NCI-H524 (cell line): ENCODE measurements around the gene MUC4.
"Not testable (repeated sequence)": the region's sequence is repeated elsewhere in the genome, so short reads cannot be mapped to it uniquely, and the experiment has no call there.

ENCODE experiments used
- DNase-seq, 2 experiments: peaks; one replicate each; lab custom pipeline; 2025; lab: John Stamatoyannopoulos, UW

The MUC4 gene

DNA sequence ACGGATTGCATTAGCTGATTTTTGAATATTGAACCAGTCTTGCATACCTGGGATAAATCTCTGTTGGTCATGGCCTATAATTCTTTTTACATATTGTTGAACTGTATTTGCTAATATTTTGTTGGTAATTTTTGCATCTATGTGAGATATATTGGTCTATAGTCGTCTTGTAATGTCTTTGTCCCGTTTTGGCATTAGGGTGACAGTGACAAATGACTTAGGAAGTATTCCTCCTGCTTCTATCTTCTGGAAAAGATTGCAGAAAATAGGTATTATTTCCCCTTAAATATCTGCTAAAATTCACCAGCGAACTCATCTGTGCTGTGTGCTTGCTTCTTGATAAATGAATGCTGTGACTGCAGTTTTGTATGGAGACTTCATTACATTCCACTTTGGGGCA, 67.3 kb downstream of the MUC4 start:
- no peak for DNase-seq

DNA sequence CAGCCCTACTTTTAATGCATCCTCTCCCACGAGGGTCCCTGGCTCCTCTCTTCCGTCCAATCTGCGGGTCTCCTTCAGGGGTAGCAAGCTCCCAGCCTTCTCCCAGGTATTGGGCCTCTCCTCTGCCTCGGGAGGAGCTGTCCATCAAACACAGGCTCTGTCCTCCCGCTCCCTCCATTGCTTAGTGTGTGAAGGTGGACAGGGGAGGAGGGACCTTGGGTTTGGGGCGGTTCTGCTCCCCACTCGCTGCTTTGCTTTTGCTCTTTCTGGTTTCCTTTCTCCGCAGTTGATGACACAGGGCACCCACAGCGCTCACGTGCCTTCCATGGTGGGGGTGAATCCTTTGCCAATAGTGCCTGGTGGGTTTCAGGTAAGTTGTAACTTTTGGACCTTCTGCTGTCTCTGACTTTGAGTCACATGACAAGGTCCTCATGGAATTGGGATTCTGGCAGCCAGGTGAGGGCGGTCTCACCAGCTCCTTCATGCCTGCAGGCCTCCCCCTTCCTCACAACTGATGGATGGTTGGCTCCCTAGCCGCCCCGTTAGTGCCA, 72.1 kb downstream of the MUC4 start:
- no peak for DNase-seq

DNA sequence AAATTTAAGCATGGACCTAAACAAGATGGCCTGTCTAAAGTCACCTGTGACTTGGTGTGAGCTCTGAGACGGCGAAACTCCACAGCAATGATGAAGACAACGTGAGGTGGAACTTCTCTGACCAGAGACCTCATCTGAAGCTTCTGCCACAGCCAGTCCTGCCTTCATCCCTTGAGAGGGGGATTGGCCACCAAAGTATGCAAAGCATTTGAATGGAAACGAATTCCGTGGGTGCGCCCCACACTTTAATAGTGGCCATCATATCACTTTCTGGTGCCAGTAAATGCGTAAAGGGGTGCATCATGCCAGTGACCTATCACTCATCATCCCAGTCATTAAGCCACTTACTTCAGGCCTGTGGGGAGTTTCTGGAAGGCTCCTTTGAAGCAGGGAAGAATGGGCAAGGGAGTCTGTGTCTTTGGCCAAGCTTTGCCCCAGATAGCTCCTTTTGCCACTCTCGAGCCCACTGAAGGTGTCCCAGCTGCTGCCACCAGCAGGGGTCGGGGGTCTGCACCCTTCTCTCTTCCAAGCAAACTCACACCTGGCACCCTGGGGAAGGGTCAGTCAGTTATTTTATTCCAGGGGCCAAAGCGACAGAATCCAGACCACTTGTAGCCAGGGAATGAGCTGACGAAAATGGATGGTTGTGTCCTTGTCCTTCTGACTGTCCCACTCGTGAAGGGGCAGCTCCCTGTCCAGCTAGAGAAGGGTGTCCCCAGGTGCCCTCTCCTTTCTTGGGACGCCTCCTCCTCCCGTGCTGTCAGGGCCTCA, 73.3 kb downstream of the MUC4 start:
- no peak for DNase-seq

DNA sequence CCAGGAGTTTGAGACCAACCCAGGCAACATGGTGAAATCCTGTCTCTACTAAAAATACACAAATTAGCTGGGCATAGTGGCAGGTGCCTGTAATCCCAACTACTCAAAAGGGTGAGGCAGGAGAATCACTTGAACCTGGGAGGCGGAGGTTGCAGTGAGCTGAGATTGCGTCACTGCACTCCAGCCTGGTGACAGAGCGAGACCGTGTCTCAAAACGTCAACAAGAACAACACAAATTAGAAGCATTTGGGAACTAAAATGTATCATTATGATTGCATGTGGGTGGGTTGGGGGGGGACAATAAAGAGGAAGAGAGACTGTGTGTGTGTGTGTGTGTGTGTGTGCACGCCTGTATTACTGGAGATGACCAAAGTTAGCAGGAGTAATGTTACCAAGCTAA, 73.9 kb downstream of the MUC4 start:
- DNase-seq: not testable (repeated sequence)

DNA sequence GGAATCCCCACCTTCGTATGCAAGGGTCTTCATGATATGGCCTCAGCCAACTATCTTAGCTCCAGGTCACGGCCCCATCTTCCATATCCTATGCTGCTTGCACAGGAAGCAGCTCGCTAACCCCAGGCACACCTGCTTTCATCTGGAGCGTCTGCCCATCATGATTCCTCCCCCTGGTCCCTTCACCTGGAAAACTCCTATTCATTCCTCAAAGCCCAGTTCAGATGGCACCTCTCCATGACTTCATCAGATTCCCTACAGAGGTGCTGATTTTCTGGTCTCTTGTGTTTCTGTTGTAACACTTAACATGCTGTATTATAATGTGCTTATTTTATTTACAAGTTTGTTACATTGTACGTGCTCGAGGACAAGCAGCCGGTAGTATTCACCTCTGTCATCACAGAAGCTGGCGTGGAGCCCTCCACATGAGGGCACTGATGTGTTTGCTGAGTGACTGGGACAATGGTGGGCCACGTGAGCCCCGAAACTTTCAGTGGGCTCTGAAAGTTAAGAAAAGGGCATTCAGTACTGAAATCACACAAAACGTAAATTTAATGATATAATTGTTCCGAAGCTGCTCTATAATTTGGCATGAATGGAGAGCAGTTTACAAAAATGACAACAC, 74.8 kb downstream of the MUC4 start:
- no peak for DNase-seq

DNA sequence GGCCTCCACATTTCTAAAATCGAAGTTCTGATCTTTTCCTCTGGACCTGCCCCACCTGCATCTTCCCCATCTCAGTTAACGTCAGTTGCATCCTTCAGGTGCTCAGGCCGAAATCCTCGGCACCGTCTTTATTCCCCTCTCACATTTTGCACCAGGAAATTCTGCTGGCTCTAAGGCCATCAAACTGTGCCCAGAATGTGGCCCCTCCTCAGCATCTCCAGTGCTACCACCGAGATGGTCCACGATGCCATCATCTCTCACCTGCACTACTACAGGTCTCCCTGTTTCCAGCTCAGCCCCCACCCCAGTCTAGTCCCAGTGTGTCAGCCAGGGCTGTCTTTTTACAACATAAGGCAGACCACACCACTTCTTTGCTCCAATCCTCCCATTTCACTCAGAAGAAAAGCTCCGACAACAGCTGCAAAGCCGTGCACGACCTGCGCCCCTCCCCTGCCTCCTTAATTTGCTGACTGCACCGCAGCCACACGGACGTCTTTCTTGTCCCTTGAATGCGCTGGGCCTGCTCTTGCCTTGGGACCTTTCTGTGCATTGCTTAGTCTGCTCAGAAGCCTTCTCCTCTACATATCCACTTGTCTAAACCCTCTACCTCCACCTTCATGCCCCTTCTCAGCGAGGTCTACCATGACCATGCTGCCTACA, 76.6 kb downstream of the MUC4 start:
- no peak for DNase-seq

DNA sequence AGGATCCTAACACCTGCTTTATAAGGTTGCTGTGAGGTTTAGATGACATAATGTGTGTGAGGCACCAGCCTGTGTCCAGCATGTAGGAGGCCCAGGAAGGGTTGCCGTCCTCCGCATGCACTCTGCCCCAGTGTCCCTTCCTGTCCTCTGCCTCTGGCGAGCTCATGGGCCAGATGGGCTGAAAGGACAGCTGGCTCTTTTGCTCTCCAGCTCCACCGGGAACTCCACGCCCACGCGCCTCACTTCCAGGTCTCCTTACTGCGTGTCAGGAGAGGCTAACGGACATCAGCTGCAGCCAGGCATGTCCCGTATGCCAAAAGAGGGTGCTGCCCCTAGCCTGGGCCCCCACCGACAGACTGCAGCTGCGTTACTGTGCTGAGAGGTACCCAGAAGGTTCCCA, 78.8 kb downstream of the MUC4 start:
- no peak for DNase-seq

DNA sequence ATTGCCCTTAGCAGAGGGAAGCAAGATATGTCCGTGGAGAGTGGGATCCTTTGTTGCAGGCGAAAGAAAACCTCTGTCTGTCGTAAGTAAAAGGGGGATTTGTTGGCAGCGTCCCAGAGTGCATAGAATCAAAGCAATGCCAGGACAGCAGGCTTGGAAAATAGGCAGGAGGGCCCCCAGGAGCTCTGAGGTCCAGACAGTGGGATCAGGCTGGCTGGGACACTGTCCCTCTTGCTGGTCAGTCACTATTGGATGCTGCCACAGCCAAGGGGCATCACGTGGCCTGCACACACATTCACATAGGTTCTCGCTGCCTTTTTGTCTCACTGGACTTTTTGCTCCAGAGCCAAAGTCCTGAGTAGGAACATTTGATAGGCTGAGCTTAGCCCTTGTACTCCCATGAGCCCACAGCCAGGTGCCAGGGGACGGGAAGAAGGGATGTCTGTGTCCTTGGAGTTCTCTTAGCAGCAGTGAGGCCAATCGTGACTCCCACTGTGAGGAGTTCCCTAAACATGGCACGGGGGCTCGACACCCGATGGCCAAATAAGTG, 80.3 kb downstream of the MUC4 start:
- DNase-seq: no peak

DNA sequence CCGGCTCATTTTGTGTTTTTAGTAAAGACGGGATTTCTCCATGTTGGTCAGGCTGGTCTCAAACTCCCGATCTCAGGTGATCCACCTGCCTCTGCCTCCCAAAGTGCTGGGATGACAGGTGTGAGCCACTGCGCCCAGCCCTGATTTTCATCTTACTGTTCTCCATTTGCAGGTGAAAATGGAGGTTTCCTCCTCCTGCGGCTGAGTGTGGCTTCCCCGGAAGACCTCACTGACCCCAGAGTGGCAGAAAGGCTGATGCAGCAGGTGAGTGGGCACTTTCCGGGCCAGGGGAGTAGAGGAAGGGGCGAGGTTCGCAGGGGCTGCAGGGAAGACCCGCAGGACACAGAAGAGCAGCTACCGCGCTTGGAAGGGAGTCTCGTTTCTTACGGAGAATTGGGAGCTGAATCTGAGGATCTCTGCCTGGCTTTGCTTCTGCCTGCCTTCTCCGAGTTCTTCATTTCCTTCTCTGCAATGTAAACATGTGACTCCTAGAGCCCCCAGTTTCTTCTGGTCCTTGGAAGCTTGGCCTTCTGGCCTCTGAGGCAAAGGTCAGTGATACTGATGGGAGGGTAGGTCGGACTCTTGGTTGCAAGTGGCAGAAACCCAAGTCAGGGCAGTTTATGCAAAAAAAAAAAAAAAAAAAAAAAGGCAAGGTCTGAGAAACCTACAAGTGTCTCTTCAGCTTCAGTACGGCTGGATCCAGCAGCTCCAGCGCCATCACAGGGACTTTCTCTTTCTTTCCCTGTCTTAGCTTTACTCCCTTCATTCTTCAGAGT, 82.1 kb downstream of the MUC4 start:
- DNase-seq: no peak

DNA sequence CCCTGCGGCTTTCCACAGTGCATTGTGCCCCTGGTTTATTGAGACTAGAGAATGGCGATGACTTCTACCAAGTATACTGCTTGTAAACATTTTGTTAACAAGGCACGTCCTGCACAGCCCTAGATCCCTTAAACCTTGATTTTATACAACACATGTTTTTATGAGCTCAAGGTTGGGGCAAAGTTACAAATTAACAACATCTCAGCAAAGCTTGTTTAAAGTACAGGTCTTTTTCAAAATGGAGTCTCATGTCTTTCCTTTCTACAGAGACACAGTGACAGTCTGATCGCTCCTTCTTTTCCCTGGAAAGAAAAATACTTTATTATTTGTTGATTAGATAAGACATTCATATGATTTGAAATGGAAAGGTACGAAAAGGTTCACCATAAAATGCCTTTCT, 82.9 kb downstream of the MUC4 start:
- DNase-seq: not testable (repeated sequence)

DNA sequence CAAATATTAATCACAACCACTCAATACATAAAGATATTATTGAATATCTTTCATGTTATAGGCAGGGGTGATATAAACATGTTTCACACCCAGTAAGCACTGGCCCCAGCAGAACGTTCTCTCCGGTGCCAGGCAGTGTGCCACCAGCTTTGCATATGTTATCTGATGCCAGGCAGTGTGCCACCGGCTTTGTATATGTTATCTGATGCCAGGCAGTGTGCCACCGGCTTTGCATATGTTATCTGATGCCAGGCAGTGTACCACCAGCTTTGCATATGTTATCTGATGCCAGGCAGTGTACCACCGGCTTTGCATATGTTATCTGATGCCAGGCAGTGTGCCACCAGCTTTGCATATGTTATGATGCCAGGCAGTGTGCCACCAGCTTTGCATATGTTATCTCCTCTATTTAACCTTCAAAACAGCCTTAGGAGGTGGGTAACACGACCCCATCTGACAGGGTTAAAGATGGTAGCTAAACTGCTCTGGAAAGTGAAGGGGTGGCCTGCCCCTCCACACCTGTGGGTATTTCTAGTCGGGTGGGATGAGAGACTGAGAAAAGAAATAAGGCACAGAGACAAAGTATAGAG, 84.0 kb downstream of the MUC4 start:
- no peak for DNase-seq

DNA sequence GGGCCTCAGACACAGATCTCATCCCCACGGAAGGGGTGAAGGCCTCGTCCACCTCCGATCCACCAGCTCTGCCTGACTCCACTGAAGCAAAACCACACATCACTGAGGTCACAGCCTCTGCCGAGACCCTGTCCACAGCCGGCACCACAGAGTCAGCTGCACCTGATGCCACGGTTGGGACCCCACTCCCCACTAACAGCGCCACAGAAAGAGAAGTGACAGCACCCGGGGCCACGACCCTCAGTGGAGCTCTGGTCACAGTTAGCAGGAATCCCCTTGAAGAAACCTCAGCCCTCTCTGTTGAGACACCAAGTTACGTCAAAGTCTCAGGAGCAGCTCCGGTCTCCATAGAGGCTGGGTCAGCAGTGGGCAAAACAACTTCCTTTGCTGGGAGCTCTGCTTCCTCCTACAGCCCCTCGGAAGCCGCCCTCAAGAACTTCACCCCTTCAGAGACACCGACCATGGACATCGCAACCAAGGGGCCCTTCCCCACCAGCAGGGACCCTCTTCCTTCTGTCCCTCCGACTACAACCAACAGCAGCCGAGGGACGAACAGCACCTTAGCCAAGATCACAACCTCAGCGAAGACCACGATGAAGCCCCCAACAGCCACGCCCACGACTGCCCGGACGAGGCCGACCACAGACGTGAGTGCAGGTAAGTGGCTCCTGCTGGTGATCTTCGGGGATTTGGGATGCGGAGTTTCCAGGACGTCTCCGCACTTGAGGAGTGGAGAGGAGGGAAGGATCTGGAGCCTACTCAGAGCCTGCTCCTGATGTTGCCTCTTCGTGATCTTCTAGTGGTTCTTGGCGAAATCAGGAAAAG, 85.6 kb downstream of the MUC4 start:
- not testable (repeated sequence) for DNase-seq

DNA sequence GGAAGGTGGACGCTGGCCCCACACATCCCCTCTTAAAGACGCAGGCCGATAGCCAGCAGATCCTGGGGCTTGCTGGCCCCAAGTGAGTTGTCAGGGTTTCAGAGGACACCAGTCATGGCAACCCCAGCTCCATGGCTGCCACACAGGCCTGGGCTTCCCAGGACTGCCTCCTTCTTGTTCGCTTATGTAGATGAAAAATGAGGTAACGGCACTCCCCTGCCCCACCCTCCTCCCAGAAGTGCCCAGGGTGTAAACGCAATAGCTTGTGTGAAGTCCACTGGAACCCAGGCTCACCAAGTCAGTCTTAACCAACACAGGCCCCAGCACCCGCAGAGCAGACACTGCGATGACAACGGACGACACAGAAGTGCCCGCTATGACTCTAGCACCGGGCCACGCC, 87.4 kb downstream of the MUC4 start:
- not testable (repeated sequence) for DNase-seq

DNA sequence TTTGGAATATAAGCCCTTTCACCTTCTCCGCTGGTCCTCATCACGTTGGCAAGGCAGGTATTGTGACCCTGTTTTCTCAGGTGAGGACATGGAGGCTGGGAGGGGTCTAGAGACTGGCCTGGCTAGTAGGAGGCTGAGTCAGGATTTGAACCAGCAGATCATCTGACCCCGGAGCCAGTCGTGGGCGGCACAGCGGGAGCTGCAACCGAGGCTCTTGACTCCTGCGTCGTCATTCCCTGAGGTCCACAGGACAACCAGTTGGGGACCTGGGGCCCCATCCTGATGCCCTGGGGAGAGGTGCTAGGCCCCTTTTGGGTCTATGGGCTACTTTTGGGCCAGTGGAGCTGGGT, 88.8 kb downstream of the MUC4 start:
- not testable (repeated sequence) for DNase-seq

DNA sequence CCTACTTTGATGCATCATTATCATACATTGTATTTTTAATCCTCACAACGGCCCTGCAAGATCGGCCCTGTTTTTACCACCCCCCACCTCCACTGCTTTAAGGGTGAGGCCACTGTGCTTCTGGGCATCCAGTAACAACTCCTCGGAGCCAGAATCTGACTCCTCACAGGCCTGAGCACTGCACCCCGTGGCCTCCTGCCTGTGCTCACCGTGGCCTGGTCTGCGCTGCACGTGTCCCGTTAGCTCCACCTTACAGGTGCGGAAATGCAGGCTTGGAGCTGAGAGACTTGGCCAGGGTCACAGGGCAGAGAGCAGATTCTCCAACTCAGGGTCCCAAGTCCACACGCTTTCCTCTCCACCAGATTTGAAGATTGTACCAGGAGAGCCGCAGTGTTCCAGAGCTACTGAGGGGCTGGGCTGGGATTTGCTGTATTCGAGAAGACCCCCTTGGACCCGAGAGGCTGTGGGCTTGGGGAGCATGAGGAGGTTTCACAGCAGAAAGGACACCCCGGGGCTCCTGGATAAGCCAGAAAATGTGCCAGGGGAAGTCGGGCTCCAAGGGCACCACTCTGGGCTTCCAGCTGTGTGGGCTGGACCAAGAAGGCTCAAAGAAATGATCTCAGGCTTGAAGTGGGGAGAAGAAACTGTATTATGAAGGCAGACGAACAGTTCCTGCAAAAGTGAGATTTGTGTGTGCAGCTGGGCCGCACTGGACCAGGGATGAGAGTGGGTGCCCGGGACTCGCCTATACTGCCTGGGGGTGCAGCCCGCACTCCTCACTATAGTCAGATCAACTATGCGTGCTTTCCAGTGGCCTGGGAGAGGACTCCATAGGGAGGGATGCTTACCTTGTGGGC, 89.4 kb downstream of the MUC4 start:
- not testable (repeated sequence) for DNase-seq

DNA sequence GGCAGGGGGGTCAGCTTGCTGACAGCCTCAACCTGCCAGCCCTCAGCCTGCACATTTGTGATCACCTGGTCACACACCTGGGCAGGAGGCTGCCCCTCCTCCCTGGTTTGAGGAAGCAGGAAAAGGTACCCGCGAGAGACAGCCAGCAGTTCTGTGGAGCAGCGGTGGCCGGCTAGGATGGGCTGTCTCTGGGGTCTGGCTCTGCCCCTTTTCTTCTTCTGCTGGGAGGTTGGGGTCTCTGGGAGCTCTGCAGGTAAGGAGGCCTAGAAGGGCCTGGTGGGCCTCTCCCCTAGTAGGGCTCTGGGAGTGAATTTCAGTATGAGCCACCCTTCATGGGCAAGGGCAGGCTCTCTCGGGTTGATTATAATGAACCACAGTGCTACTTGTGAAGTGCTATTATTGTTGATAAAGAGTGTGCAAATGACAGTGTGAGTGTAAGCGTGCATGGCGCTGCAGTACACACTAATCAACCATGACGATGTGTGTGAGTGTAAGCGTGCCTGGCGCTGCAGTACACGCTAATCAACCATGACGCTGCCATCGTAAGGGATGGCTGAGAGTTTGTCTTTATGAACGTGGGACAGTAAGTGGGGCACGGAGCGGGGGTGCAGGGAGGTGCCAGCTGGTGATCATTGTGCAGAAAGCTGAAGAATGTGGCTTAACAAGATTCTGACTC, 90.8 kb downstream of the MUC4 start, which contains the start of gene MUC20:
TSS of gene MUC20 (plus strand) at position 148 of the 676 bp plus-strand sequence. CDS start at position 178, 30 bp downstream.
- not testable (repeated sequence) for DNase-seq

DNA sequence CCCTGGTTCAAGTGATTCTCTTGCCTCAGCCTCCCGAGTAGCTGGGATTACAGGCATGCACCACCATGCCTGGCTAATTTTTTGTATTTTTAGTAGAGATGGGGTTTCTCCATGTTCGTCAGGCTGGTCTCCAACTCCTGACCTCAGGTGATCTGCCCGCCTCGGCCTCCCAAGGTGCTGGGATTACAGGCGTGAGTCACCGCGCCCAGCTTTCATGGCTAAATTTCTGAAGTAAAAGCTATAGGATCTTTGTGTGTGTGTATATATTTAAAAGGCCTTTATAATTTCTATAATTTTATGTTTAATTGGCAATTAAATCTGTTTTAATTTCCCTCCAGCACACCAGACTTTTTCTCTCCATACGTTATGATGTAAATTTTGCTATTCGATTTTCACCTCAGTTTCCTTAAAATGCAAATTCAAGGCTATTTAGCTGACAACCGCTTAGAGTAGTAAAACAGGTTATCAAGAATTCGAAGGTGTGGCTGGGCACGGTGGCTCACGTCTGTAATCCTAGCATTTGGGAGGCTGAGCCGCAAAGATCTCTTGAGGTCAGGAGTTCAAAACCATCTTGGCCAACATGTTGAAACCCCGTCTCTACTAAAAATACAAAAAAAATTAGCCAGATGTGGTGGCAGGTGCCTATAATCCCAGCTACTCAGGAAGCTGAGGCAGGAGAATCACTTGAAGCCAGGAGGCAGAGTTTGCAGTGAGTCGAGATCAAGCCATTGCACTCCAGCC, 92.0 kb downstream of the MUC4 start:
- DNase-seq: not testable (repeated sequence)

DNA sequence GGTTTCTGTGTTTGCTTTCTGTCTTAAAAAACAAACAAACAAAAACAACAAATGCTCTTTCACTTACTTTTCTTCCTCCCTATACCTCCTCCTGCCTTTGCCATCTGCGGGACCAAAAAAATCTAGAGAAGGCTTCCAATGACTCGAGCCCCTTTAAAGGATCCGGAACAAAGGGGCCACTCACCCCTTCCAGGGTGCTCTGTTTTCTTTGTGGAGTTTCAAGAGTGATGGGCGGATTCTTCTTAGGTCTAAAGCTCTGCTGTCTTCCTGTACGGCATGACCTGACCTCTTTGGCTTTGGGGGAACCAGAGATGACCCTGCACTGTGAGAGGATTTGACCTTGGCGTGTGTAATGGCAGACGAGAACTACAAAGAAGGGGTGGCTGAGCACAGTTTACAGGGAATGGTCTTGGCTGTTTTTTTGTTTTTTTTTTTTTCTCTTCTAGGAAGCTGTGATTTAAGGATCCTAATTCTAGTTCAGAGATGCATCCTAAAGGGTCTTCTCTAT, 93.2 kb downstream of the MUC4 start:
- no peak for DNase-seq
